HepG2 (cell line): Measurements from ENCODE around the gene ZNF691.
"Not testable (repeated sequence)": the region's sequence is repeated elsewhere in the genome, so short reads cannot be mapped to it uniquely, and the experiment has no call there.

Experiments
- ARNT ChIP-seq: fragments of 450-650 bp; IDR thresholded peaks from 2 replicates; pipeline ENCODE4 v1.6.1; 2017
- FIP1L1 ChIP-seq: fragments of 200-400 bp; formaldehyde crosslinking; IDR thresholded peaks from 2 replicates; pipeline ENCODE4 v1.6.1; 2018; ENCODE audit warnings: low read depth, mild to moderate bottlenecking, low read length, moderate library complexity, borderline replicate concordance; ENCODE audit not compliant: insufficient read depth
- KAT2B ChIP-seq: fragments of 150-350 bp; IDR thresholded peaks from 2 replicates; pipeline ENCODE4 v1.6.1; 2014; ENCODE audit warnings: low read depth, low read length, borderline replicate concordance
- MEF2D ChIP-seq: sonication (generic); formaldehyde crosslinking; IDR thresholded peaks from 2 replicates; pipeline ENCODE4 v1.5.1; 2020; ENCODE audit warnings: mild to moderate bottlenecking, missing genetic modification reagents
- MXI1 ChIP-seq: IDR thresholded peaks from 3 replicates; pipeline ENCODE4 v1.6.1; 2012; ENCODE audit warnings: low read depth, low read length, inconsistent platforms, borderline replicate concordance
- SYNCRIP ChIP-seq: fragments of 200-400 bp; formaldehyde crosslinking; IDR thresholded peaks from 2 replicates; pipeline ENCODE4 v1.6.1; 2018; ENCODE audit warnings: mild to moderate bottlenecking, low read depth, low read length; ENCODE audit not compliant: insufficient read depth
- TF ChIP-seq, protein P1 (sequence below): IDR thresholded peaks from 2 replicates; pipeline ENCODE4 v1.6.1; 2016; ENCODE audit warnings: missing genetic modification reagents, missing compliant biosample characterization
- TF ChIP-seq, protein P2 (sequence below): sonication (generic); formaldehyde crosslinking; IDR thresholded peaks from 2 replicates; pipeline ENCODE4 v1.5.0; 2020; ENCODE audit warnings: mild to moderate bottlenecking, missing genetic modification reagents, moderate library complexity

- TF ChIP-seq FIP1L1; MEF2D (CRISPR knock-in tag); SYNCRIP; ARNT; MXI1; KAT2B: not testable (repeated sequence)
- TF ChIP-seq, protein P1, sequence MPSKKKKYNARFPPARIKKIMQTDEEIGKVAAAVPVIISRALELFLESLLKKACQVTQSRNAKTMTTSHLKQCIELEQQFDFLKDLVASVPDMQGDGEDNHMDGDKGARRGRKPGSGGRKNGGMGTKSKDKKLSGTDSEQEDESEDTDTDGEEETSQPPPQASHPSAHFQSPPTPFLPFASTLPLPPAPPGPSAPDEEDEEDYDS: not testable (repeated sequence)
- TF ChIP-seq, protein P2, sequence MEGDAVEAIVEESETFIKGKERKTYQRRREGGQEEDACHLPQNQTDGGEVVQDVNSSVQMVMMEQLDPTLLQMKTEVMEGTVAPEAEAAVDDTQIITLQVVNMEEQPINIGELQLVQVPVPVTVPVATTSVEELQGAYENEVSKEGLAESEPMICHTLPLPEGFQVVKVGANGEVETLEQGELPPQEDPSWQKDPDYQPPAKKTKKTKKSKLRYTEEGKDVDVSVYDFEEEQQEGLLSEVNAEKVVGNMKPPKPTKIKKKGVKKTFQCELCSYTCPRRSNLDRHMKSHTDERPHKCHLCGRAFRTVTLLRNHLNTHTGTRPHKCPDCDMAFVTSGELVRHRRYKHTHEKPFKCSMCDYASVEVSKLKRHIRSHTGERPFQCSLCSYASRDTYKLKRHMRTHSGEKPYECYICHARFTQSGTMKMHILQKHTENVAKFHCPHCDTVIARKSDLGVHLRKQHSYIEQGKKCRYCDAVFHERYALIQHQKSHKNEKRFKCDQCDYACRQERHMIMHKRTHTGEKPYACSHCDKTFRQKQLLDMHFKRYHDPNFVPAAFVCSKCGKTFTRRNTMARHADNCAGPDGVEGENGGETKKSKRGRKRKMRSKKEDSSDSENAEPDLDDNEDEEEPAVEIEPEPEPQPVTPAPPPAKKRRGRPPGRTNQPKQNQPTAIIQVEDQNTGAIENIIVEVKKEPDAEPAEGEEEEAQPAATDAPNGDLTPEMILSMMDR (CRISPR knock-in tag): not testable (repeated sequence)
Measured at GRCh38 chr1:42868466-42868865, 22.1 kb downstream of the ZNF691 start.
